Measurements from ENCODE around the gene F5.
A peak's percentile ranks its signal among the peaks of the same experiment; 100 is the strongest.
"Not testable (repeated sequence)": the region's sequence is repeated elsewhere in the genome, so short reads cannot be mapped to it uniquely, and the experiment has no call there.

The F5 gene

DNA sequence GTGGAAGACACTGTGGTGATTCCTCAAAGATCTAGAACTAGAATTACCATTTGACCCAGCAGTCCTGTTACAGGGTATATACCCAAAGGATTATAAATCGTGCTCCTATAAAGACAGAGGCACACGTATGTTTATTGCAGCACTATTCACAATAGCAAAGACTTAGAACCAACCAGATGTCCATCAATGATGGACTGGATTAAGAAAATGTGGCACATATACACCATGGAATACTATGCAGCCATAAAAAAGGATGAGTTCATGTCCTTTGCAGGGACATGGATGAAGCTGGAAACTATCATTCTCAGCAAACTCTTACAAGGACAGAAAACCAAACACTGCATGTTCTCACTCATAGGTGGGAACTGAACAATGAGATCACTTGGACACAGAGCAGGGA lies 82.7 kb downstream of the F5 start:
- DNase-seq, result not testable (repeated sequence)

DNA sequence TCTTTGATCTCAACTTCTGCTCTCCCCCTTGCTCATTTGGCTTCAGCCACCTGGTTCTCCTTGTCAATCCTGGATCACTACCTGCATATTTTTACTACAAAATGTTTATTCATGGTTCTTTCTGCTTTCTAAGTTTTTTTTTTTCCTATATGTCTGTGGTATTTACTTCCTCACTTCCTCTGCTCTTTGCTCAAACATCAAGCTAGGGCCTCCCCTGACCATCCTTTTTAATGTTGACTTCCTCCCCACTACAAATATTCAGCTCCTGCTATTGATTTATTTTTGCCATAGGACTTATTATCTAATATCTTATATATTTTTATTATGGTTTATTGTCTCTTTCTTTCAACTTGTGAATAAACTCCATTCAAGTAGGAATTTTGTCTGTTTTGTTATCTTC lies 86.5 kb downstream of the F5 start:
- DNase-seq, result no peak

DNA sequence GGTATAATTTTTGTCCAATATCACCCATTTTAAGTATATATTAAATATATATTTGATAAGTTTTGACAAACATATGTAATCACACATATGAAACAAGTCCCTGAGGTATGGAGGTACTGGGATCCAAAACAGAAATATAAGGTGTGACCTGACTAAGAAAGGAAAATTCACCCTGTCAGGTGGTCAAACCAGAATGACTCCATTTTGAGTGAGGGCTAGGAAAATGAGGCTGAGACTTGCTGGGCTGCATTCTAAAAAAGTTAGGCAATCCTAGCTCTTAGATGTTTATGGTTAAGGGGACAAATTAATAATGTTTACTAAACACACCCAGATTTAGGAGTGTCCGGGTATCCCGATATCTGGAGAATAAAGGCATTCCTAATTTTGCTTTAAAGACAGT lies 89.0 kb downstream of the F5 start:
- no peak for DNase-seq

DNA sequence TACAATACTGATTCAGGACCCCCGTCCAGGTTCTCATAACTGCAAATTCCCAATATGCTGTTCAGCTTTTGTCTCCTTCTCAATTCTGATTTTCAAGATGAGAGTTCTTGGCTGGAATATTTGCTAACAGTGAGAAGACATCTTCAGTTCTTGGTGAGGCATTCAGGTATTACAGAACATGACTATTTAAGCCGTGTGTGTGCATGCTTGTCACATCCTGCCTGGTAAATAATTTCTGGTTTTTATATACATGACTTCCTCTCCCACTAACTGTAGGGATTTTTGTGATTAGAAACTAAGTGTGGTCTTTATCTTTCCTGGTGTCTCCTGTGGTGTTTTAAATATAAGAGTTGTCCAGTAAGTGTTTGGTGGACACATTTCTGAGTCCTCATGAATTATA lies 90.4 kb downstream of the F5 start:
- no peak for DNase-seq

DNA sequence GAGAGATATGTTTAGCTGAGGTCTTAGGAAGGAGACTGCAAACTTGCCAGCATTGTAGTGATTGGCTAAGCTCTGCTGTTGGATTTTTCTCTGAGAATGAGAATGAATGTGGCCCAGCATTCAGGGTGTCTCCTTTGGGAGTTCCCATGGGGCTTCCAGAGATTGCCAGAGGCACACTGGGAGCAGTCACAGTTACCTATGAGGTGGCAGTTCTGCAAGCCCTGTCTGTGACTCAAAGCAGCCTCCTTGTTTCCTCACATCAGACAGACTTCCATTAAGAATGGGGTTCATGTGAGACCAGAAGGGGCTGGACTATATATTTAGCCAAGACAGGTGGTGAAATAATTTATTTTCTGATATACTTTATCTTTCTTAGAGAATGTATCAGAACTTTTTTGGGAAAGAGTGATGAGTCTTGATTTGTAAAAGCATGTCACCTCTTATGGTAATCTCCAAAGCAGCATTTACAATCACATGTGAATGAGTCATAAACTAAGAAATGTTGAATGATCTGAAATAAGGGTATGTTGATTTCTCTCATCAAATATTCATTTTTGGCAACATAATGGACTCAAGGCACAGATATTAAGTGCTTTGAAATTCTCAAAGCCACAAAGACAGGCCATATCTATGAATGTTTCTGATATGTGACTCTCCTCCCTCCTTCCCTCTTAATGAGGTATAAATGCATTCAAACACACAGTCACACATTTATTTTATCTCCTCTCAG lies 91.1 kb downstream of the F5 start:
- DNase-seq, result peak; percentile 14

DNA sequence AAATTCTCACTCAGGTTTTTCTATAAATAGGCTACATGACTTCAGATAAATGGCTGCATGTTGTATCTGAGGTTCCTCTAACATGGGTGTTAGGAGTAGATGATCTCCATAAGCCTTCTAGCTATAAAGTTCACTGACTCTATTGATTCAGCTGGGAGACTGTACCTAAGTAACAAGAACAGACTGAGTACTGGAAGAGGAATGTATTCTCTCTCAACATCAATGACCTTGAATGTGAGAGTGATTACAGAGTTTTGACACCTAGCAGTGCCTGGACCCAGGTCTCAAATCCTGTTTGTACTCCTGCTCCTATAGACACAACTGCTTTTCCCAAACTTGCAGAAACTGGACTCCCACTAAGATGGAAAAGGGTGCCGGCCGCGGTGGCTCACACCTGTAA lies 91.9 kb downstream of the F5 start:
- DNase-seq, result no peak

DNA sequence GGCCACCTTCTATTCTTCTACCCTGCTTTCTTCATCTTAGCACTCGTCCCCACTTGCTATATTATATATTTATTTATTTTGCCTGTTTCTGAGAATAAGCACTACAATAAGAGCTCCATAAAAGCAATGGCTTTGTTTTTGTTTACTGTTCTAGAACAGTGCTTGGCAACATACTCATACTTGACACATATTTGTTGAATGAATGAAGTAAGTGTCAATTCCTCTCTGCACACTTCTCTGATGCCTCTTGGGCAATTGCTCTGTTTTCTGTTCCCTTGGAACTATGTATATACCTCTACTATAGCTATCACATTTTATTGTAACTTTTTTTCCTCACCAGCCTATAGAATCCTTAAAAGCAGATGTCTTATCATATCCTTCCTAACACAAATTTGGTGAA lies 93.0 kb downstream of the F5 start:
- DNase-seq, result no peak

DNA sequence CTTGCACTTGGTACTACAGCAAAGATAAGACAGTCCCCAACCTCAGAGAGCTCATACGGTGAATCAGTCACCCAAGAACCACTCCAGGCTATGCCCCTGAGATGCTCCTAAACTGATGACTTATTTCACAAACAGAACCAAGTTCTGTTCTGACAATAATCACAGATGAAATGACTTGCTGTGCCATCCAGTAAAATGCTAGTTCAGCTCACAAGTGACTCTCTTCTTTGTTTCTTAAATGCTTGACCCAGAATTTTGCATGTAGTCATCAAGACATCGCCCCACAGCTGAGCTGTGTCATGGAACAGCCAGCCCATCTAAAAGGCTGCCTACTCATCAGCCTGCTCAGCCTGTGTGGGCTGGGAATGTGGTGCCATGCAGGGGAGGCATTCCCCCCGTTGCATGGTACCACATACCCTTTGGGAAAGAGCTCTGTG lies 94.4 kb downstream of the F5 start:
- DNase-seq, result no peak

DNA sequence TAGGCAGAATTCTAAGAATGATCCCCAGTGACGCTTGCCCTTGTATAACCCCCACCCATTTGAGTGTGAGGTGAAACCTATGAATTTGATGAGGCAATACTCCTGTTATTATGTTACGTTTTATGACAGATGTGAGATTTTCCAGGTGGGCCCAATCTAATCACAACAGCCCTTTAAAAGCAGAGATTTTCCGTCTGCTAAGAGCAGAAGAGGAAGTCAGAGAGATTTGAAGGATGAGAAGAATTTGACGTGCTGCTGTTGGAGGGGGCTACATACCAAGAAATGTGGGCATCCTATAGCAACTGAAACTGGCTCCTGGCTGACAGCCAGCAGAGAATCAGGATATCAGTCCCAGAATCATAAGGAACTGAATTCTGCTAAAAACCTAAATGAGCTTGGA lies 98.1 kb downstream of the F5 start:
- no peak for DNase-seq

DNA sequence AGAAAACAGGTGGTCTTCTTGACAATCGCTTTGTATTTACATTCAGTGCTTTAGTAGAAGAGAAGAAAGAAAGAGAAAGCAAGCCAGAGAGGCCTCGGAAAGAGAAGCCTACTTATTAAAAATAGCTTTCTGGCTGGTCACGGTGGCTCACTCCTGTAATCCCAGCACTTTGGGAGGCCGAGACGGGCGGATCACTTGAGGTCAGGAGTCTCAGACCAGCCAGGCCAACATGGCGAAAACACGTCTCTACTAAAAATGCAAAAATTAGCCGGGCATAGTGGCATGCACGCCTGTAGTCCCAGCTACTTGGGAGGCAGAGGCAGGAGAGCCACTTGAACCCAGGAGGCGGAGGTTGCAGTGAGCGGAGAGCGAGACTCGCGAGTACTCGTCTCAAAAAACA lies 98.7 kb downstream of the F5 start:
- no peak for DNase-seq

DNA sequence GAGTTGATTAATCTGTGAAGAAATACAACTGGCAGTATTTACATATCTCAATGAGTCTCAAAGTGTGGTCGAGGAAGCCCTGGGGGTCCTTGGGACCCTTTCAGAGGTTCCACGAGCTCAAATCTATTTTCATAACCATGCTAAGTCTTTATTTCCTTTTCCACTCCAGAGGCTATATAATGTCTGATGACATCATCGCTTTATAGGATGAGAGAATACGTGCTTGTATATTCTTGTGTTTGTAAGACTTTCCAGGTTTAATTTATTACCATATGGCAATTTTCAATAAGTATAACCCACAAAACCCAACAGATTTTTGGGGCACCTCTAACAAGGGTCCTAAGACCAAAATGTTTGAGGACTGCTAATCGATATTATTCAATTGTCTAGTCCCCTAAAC lies 99.1 kb downstream of the F5 start:
- no peak for DNase-seq

DNA sequence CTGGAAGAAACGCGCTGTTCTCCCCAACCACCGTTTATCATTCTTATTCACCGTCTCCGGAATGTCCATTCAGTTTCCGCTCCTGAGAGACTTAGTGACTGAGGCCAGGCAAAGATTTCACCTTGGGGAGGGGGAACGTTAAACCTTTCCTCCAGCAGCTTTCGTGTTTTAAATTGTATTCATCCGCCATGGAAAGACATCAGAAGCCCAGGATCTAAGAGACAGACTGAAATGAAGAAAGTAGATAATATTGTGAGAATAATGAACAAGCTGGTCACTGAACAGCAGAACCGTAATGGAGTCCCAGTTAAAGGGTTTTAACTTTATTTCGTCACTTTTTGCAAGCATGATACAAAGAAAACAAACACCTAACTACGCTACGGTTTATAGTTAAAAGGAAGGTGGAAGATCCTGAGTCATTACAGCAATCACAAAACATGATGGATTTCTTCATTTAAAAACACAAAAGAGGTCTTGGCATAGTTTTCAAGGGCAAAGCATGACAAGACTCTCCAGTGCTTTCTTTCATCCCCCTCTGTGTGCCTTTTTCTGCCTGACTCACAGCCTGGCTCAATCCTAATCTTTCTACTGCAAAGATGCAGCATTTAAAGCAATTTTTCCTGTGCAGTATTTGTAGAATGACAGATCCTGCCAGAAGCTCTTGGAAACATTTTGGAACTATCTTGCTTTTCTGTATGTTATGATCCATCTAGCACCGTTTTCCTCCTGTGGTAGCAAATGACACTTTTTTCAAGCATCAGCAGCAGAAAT lies 99.8 kb downstream of the F5 start:
- DNase-seq, result peak; percentile 49

DNA sequence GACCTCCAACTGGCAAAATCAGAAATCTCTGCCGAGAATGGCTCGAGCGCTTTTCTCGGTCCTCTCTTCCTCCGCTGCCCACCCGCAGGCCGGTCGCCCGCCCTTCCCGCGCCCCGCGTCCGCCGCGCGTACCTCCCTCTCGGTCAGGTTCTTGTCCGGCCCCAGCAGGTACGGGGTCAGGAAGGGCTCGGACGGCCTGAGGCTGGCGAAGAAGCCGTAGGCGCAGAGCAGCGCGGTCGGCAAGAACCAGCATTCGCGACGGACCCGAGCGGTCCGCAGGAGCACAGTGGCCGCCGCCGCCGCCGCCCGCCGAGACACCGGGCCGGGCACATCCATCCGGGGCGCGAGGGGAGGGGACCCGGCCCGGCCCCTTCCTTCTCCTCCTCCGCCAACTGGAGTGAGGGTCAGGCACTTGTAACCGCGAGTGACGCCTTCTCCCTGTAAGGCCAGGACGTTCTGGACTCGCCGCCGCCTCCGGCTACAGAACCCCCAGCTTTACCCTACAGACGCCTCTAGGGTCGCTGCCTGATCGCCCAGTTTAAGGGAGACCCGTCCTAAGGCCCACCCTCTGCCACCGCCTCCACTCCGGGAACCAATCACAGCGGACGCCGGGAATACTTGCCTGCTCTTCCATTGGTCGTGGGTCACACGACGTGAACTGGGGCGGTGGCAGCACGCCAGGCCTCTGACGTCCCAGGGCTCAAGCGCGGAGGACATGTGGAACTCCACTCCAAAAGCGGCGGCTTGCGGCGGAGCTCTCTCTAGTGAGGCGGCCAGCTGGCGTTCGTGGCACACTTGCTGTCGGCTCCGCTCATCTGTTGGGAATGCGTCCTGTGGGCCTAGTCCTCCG lies 100.6 kb downstream of the F5 start, which contains the start of gene SLC19A2:
Gene SLC19A2 (minus strand): TSS at position 514 of the 850 bp plus-strand sequence. CDS start 178 bp downstream, at position 336.
- peak; percentile 100 for DNase-seq

DNA sequence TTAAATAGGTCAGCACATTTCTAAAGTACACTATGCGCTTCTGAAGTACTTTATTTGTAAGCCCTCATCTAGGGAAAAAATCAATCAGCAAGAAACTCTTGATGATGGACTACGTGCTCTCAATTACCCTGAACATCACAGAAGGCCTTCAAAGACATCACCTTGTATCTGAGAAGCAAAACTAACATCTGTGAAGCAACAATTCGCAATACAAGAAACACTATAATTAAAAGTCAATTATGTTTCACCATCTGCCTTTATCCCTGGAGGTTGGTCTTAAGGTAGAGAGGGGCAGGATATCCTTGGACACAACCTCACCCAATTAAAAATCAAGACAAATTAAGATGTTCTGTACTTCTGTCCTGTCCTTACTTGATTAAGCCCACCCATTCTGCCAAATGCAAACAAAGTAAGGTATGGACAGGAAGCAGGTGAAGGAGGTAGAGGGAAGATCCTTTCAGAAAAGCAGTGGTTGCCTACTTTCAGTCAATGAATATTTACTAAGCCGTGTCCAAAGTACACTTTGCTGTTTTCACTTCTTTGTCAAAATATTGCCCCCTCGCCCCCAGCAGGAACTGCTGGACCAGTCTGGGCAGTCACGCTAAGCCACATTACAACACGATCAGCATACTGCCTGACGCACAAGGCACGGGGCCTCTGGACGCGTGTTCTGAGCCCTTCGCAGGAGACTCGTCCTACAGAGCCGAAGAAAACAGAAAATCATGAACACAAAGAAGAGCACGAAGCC lies 101.4 kb downstream of the F5 start:
- peak; percentile 46 for DNase-seq

DNA sequence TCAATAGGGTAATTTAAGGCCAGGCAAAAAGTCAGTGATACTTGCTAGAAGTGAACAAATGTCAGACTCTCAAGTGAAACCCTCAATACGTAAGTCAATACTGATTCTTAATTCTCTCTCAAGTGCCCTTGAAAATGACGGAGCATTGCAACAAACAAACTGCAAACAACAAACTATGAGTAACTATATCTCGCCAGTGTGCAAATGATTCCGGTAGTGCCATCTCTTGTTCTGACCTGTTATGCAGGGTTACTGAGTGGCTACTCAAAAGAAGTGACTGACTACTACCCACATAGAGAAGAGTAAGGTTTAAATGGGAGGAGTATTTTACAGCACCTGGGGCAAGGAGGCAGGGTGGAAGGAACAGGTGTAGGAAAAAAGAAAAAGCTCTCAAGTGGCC lies 102.2 kb downstream of the F5 start:
- DNase-seq, result no peak

DNA sequence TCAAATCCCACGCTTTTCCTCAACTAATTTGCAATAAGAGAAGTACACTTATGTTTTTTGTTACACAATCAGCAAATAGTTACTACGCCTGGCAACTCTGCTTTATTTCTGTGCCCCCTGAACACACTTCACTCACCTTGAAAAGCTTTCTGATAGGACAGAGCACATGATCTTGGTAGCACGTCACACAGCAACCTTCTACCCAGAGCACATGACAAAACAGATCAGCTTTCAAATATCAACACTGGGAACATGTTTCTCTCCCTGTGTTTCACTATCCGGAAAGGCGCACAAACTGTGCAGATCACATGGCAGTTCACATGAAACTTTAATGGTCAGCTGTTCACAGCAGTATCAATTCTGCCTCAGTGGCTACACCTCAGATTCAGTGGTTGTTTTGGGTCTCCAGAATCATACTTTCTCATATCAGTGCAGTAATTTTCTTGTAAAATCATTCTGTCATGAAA lies 102.7 kb downstream of the F5 start:
- DNase-seq, result no peak

DNA sequence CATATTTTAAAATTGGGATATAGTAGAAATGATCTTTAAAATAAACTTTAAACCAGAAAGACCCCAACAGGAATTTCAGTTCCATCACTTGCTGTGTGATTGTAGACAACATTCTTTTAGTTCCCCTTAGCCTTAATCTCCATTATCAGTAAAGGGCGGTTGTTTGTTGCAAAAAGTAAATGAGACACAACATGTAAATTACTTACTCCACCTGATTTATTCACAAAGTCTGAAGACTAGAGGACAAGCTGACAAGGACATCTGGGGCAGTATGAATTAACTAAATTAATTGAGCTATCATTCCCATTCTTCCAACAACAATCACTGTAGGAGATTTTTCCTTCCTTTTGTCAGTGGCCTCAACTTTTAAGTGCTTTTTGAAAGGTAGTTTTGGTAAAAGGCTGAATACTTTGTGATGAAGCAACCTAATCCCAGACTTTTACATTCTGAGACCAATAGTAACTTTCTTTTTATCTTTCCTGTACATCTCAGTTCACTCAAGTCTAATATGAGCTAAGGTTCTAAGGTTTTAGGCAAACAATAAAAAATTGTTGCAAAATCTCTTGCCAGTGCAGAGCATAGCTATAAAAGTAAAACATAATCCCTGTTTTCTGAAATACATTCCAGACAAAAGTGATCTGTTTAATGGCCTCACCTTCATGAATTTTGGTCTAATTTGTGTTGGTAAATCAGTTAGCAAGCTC lies 106.8 kb downstream of the F5 start:
- DNase-seq, result no peak

DNA sequence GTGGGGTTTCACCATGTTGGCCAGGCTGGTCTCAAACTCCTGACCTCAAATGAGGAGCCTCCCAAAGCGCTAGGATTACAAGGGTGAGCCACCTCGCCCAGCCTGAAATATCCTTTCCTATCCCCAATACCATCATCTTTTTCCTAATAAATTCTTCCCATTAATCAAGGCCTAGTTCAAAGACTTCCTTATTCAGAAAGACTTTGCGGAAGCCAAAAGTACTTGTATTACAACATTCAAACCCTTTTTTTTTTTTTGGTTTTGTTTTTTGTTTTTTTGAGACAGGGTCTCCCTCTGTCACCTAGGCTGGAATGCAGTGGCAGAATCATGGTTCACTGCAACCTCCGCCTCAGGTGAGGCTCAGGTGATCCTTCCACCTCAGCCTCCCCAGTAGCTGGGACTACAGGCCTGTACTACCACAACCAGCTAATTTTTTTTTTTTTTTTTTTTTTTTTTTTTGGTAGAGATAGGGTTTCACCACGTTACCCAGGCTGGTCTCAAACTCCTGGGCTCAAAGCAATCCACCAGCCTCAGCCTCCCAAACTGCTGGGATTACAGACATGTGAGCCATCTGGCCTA lies 108.1 kb downstream of the F5 start:
- DNase-seq, result no peak

DNA sequence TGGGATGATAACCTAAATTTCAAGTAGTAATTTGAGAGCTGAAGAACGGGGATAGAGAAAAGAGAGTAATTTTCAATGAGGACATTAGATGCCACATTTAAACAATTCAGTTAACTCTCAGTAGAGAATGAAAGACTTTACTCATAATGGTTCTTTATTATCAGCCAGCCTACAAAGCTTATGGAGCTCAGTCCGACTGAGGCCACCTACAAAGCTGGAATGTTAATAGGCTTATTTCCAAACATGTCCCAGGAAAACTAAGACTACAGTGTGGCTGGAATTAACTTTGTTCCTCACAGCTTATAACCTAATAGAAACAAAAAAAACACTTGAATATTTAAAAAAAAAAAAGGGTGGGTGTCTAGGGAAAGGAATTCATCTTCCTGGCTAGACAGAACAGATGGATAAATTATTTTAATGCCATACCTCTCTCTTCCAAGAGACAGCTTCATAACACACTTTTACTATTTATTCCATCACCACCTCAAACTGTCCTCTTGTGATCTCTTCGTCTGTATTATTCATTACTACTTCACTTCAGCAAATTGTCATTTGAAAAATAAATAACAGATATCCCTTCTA lies 110.4 kb downstream of the F5 start:
- no peak for DNase-seq

DNA sequence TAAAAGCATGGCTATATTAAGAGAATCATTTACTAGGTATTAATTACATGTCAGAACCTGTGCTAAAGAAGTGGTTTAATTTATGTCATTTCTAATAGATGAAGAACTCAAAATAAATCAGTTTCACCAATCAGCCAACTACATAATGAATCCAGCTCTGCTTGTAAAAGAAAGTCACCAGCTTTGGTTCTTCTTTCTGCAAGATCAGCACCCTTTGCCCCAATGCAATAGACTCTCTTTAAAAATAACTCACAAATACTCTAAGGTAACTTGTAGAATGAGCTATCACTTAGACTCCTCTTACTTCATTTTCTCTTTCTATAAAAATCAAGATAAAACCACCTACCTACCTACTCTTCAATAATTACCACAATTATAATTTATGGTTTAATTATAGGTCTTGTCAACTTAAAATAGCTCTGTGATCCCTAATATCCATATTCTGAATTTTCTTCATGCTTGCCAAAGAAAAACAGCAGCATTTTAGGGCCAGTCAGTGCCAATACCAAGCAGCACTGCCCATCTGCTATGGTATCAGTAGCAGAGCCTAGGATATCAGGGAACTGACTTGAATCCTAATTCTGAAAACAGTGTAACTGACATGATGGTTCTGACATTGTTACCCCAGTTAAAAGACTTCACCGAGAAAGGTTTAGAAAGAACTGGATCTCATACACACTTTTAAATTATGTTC lies 111.8 kb downstream of the F5 start:
- no peak for DNase-seq

DNA sequence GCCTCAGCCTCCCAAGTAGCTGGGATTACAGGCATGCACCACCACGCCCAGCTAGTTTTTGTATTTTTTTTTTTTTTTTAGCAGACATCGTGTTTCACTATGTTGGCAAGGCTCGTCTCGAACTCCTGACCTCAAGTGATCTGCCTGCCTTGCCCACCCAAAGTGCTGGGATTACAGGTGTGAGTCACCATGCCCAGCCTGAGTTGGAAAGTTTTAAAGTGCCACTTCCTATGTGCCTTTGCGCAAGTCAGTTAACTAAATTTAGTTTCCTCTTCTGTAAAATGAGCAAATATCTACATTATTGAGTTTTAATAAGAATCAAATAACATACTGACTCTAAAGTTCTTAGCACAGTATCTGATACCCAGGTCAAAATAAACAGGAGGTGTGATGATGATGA lies 112.9 kb downstream of the F5 start:
- no peak for DNase-seq

Data from fibroblast of skin of right biceps (primary cell).